ENCODE results near the gene GTPBP3. TPM values are rescaled to one million over a fixed set of nuclear protein-coding genes. Genes with fewer than 3 reads are reported as not detected.

The GTPBP3 gene
- total RNA-seq, 1 donor from 2014 or later: 42.4 TPM

GRCh38 chr19:17327068-17327653 is 10.2 kb upstream of the GTPBP3 start:
- intact Hi-C loops (cut with micrococcal nuclease): no loop called here

GRCh38 chr19:17327654-17328516 is 9.5 kb upstream of the GTPBP3 start:
- intact Hi-C loops (cut with micrococcal nuclease): no loop called here

GRCh38 chr19:17328517-17329365 is 8.6 kb upstream of the GTPBP3 start:
- intact Hi-C loops (cut with micrococcal nuclease): no loop called here

- intact Hi-C loops (cut with micrococcal nuclease): no loop called here
Observed at GRCh38 chr19:17329366-17330261, 7.7 kb upstream of the GTPBP3 start.

- intact Hi-C loops (cut with micrococcal nuclease): no loop called here
Observed at GRCh38 chr19:17330262-17331044, 6.9 kb upstream of the GTPBP3 start.

- intact Hi-C loops (cut with micrococcal nuclease): no loop called here
Observed at GRCh38 chr19:17331045-17331558, 6.3 kb upstream of the GTPBP3 start.

- intact Hi-C loops (cut with micrococcal nuclease): no loop called here
Observed at GRCh38 chr19:17332360-17332676, 5.0 kb upstream of the GTPBP3 start.

GRCh38 chr19:17332677-17333581 is 4.4 kb upstream of the GTPBP3 start:
- intact Hi-C loops (cut with micrococcal nuclease): no loop called here

GRCh38 chr19:17333611-17334413 is 3.5 kb upstream of the GTPBP3 start:
- intact Hi-C loops (cut with micrococcal nuclease): no loop called here

- intact Hi-C loops (cut with micrococcal nuclease): loop anchor here (5.0 kb wide), 4 partner anchors 58 to 178 kb away; partner anchors contain the start of genes BST2, CCDC194 and PGLS
Observed at GRCh38 chr19:17334414-17335409, 2.6 kb upstream of the GTPBP3 start, which contains the start of gene ANO8. TSS of gene ANO8 (minus strand) at chr19:17334855. CDS start at chr19:17334670, 185 bp downstream.

GRCh38 chr19:17335575-17335974 is 1.8 kb upstream of the GTPBP3 start:
- intact Hi-C loops (cut with micrococcal nuclease): loop anchor here (5.0 kb wide), 4 partner anchors 57 to 177 kb away; partner anchors contain the start of genes BST2, CCDC194 and PGLS

GRCh38 chr19:17337675-17338432 is 501 bp downstream of the GTPBP3 start:
- intact Hi-C loops (cut with micrococcal nuclease): loop anchor here (1.0 to 5.0 kb wide), 6 partner anchors 29 to 174 kb away; partner anchors contain the start of genes BABAM1, BST2, CCDC194 and DDA1

GRCh38 chr19:17338433-17339078 is 1.2 kb downstream of the GTPBP3 start:
- intact Hi-C loops (cut with micrococcal nuclease): loop anchor here (5.0 kb wide), 4 partner anchors 54 to 174 kb away; partner anchors contain the start of genes BST2, CCDC194 and PGLS

- intact Hi-C loops (cut with micrococcal nuclease): loop anchor here (5.0 kb wide), 4 partner anchors 53 to 173 kb away; partner anchors contain the start of genes BST2, CCDC194 and PGLS
Observed at GRCh38 chr19:17339088-17339741, 1.9 kb downstream of the GTPBP3 start.
